SU-DHL-6 (cell line): ENCODE data around the gene ILRUN.

ENCODE experiments used
- EZH2phosphoT487 ChIP-seq: fragments of 200-600 bp; sonication (generic), shearing (Covaris generic); conservative IDR thresholded peaks from 2 replicates; pipeline ENCODE4 v1.6.1; 2018; ENCODE audit warnings: mild to moderate bottlenecking, antibody characterized with exemption, low read length, moderate library complexity, mixed read lengths
- TF ChIP-seq, protein P1 (sequence below): fragments of 200-600 bp; sonication (generic); IDR thresholded peaks from one replicate; pipeline ENCODE4 v1.5.1; 2017; ENCODE audit warnings: antibody characterized with exemption, mild to moderate bottlenecking, low read length, moderate library complexity; ENCODE audit not compliant: insufficient read depth, poor library complexity, severe bottlenecking

- TF ChIP-seq, protein P1, sequence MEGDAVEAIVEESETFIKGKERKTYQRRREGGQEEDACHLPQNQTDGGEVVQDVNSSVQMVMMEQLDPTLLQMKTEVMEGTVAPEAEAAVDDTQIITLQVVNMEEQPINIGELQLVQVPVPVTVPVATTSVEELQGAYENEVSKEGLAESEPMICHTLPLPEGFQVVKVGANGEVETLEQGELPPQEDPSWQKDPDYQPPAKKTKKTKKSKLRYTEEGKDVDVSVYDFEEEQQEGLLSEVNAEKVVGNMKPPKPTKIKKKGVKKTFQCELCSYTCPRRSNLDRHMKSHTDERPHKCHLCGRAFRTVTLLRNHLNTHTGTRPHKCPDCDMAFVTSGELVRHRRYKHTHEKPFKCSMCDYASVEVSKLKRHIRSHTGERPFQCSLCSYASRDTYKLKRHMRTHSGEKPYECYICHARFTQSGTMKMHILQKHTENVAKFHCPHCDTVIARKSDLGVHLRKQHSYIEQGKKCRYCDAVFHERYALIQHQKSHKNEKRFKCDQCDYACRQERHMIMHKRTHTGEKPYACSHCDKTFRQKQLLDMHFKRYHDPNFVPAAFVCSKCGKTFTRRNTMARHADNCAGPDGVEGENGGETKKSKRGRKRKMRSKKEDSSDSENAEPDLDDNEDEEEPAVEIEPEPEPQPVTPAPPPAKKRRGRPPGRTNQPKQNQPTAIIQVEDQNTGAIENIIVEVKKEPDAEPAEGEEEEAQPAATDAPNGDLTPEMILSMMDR = no peak
- TF ChIP-seq EZH2phosphoT487 = no peak
These were observed 25.2 kb downstream of the ILRUN start for GRCh38 chr6:34671367-34671766.
